Measurements from ENCODE around the gene FAM50A.

The FAM50A gene

DNA sequence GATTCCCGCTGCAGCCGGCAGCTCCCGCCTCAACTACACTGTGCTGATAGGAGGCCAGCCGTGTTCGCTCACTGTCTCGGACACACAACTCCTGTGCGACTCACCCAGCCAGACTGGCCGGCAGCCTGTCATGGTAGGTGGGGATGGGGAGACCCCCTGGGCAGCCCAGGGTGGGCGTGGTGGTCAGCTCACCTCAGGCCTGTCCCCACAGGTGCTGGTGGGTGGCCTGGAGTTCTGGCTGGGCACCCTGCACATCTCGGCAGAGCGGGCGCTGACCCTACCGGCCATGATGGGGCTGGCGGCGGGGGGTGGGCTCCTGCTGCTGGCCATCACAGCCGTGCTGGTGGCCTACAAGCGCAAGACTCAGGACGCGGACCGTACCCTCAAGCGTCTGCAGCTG, 23.6 kb downstream of the FAM50A start:
- Histone ChIP-seq H3K27ac (ENCODE audit: low read depth, low read length) (no peak overlapping the region), H3K9ac (ENCODE audit: low read depth, low read length) (no peak overlapping the region), H3K4me1 (ENCODE audit: control insufficient read depth, insufficient read depth, low read length) (no peaks in the 10 kb centered on the region), H3K36me3 (ENCODE audit: control insufficient read depth, insufficient read depth, low read length) (peaks cover 44% of the 10 kb centered on the region), H3K4me3 (ENCODE audit: low read depth, low read length) (no peak overlapping the region), H3K9me3 (ENCODE audit: control insufficient read depth, insufficient read depth, low read length) (peaks cover 46% of the 10 kb centered on the region), H3K27me3 (ENCODE audit: control insufficient read depth, insufficient read depth, low read length) (no peaks in the 10 kb centered on the region)

DNA sequence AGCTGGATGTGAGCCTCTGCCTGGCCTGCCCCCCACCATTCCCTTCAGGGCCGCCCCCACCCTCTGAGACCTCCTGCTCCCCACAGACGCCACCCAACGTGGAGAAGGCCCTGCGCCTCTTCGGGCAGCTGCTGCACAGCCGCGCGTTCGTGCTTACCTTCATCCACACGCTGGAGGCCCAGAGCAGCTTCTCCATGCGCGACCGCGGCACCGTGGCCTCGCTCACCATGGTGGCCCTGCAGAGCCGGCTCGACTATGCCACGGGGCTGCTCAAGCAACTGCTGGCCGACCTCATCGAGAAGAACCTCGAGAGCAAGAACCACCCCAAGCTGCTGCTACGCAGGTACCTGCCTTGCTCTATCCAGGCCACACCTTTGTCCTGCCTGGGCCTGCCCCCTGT, 24.3 kb downstream of the FAM50A start:
- no peak overlapping the region for H3K9ac ChIP-seq (ENCODE audit: low read depth, low read length)
- H3K4me1 ChIP-seq (ENCODE audit: control insufficient read depth, insufficient read depth, low read length), result no peaks in the 10 kb centered on the region
- H3K9me3 ChIP-seq (ENCODE audit: control insufficient read depth, insufficient read depth, low read length), result peaks cover 40% of the 10 kb centered on the region
- H3K27ac ChIP-seq (ENCODE audit: low read depth, low read length), result no peak overlapping the region
- no peaks in the 10 kb centered on the region for H3K27me3 ChIP-seq (ENCODE audit: control insufficient read depth, insufficient read depth, low read length)
- no peak overlapping the region for H3K4me3 ChIP-seq (ENCODE audit: low read depth, low read length)
- H3K36me3 ChIP-seq (ENCODE audit: control insufficient read depth, insufficient read depth, low read length), result peaks cover 37% of the 10 kb centered on the region

GRCh38 chrX:154469114-154469513, 25.2 kb downstream of the FAM50A start:
- no peaks in the 10 kb centered on the region for H3K27me3 ChIP-seq (ENCODE audit: control insufficient read depth, insufficient read depth, low read length)

DNA sequence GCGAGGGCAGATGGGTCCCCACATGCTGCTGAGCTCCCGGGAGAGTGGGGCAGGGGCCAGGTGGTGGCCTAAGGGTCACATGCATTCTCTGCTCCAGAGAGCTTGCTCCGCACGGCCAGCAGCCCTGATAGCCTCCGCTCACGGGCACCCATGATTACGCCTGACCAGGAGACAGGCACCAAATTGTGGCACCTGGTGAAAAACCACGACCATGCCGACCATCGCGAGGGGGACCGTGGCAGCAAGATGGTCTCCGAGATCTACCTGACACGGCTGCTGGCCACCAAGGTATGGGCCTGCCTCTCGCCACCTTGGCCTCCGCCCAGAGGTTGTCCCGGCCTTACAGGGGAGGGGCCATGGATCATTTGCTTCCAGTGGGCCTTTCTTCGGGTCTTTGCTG, 25.9 kb downstream of the FAM50A start:
- H3K9me3 ChIP-seq (ENCODE audit: control insufficient read depth, insufficient read depth, low read length), result peaks cover 43% of the 10 kb centered on the region
- no peak overlapping the region for H3K4me3 ChIP-seq (ENCODE audit: low read depth, low read length)
- H3K4me1 ChIP-seq (ENCODE audit: control insufficient read depth, insufficient read depth, low read length), result no peaks in the 10 kb centered on the region
- H3K27me3 ChIP-seq (ENCODE audit: control insufficient read depth, insufficient read depth, low read length), result no peaks in the 10 kb centered on the region
- peaks cover 32% of the 10 kb centered on the region for H3K36me3 ChIP-seq (ENCODE audit: control insufficient read depth, insufficient read depth, low read length)
- no peak overlapping the region for H3K27ac ChIP-seq (ENCODE audit: low read depth, low read length)
- no peak overlapping the region for H3K9ac ChIP-seq (ENCODE audit: low read depth, low read length)

More at GRCh38 chrX:154469114-154469513, 25.2 kb downstream of the FAM50A start:
- Histone ChIP-seq H3K9ac (ENCODE audit: low read depth, low read length) (no peak overlapping the region), H3K4me1 (ENCODE audit: control insufficient read depth, insufficient read depth, low read length) (no peaks in the 10 kb centered on the region), H3K4me3 (ENCODE audit: low read depth, low read length) (no peak overlapping the region), H3K9me3 (ENCODE audit: control insufficient read depth, insufficient read depth, low read length) (peaks cover 46% of the 10 kb centered on the region), H3K36me3 (ENCODE audit: control insufficient read depth, insufficient read depth, low read length) (peaks cover 36% of the 10 kb centered on the region), H3K27ac (ENCODE audit: low read depth, low read length) (no peak overlapping the region)

- Histone ChIP-seq H3K4me1 (ENCODE audit: control insufficient read depth, insufficient read depth, low read length) (no peaks in the 10 kb centered on the region), H3K36me3 (ENCODE audit: control insufficient read depth, insufficient read depth, low read length) (peaks cover 29% of the 10 kb centered on the region), H3K27ac (ENCODE audit: low read depth, low read length) (no peak overlapping the region)
Measured at GRCh38 chrX:154470434-154470833, 26.5 kb downstream of the FAM50A start.

GRCh38 chrX:154470914-154471568, 27.1 kb downstream of the FAM50A start:
- no peaks in the 10 kb centered on the region for H3K27me3 ChIP-seq (ENCODE audit: control insufficient read depth, insufficient read depth, low read length)
- peaks cover 43% of the 10 kb centered on the region for H3K9me3 ChIP-seq (ENCODE audit: control insufficient read depth, insufficient read depth, low read length)
- peaks cover 27% of the 10 kb centered on the region for H3K36me3 ChIP-seq (ENCODE audit: control insufficient read depth, insufficient read depth, low read length)

More at GRCh38 chrX:154470434-154470833, 26.5 kb downstream of the FAM50A start:
- Histone ChIP-seq H3K27me3 (ENCODE audit: control insufficient read depth, insufficient read depth, low read length) (no peaks in the 10 kb centered on the region), H3K9ac (ENCODE audit: low read depth, low read length) (no peak overlapping the region), H3K9me3 (ENCODE audit: control insufficient read depth, insufficient read depth, low read length) (peaks cover 43% of the 10 kb centered on the region), H3K4me3 (ENCODE audit: low read depth, low read length) (no peak overlapping the region)

DNA sequence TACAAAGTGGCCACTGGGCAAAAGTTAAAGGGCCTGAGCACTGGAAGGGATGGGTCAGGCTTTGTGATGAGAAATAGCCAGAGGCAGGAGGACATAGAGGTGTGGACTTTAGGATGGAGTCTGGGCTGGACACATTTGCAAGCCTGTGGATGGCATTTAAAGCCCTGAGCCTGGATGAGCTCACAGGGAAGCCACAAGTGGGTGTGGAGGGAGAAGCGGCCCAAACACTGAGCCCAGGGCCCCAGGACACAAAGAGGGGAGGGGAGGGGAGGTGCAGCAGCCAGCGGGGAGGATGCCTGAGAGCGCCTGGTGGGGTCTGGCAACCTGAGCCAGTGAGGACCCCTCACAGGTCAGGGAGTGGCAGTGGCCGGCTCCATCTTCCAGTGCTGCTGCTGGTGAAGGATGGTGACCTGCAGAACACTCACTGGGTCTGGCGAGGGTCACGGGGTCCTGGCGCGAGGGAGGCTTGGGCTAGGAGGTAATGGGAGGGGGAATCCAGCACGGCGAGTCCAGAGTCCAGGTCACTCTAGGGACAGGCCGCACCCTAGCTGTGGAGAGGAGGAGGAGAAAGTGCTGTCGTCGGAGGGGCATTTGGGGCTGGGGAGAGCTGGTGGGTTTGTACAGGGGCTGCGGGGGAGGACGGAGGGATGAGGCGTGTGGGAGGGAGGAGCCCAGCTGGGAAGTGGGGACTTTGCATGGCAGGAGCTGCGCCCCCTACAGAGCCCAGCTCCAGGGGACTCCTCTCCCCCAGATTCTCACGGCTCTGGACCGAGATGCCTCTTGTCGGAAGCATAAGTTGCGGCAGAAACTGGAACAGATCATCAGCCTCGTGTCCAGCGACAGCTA, 28.1 kb downstream of the FAM50A start:
- no peak overlapping the region for H3K4me3 ChIP-seq (ENCODE audit: low read depth, low read length)
- H3K9me3 ChIP-seq (ENCODE audit: control insufficient read depth, insufficient read depth, low read length), result peaks cover 41% of the 10 kb centered on the region
- no peak overlapping the region for H3K9ac ChIP-seq (ENCODE audit: low read depth, low read length)
- H3K36me3 ChIP-seq (ENCODE audit: control insufficient read depth, insufficient read depth, low read length), result peaks cover 27% of the 10 kb centered on the region
- H3K4me1 ChIP-seq (ENCODE audit: control insufficient read depth, insufficient read depth, low read length), result no peaks in the 10 kb centered on the region
- no peak overlapping the region for H3K27ac ChIP-seq (ENCODE audit: low read depth, low read length)
- H3K27me3 ChIP-seq (ENCODE audit: control insufficient read depth, insufficient read depth, low read length), result no peaks in the 10 kb centered on the region

More at GRCh38 chrX:154470914-154471568, 27.1 kb downstream of the FAM50A start:
- Histone ChIP-seq H3K27ac (ENCODE audit: low read depth, low read length) (no peak overlapping the region), H3K9ac (ENCODE audit: low read depth, low read length) (no peak overlapping the region), H3K4me3 (ENCODE audit: low read depth, low read length) (no peak overlapping the region), H3K4me1 (ENCODE audit: control insufficient read depth, insufficient read depth, low read length) (no peaks in the 10 kb centered on the region)

- Histone ChIP-seq H3K4me3 (ENCODE audit: low read depth, low read length) (no peak overlapping the region), H3K27ac (ENCODE audit: low read depth, low read length) (no peak overlapping the region), H3K4me1 (ENCODE audit: control insufficient read depth, insufficient read depth, low read length) (no peaks in the 10 kb centered on the region), H3K27me3 (ENCODE audit: control insufficient read depth, insufficient read depth, low read length) (no peaks in the 10 kb centered on the region), H3K9ac (ENCODE audit: low read depth, low read length) (no peak overlapping the region), H3K36me3 (ENCODE audit: control insufficient read depth, insufficient read depth, low read length) (peaks cover 25% of the 10 kb centered on the region), H3K9me3 (ENCODE audit: control insufficient read depth, insufficient read depth, low read length) (peaks cover 49% of the 10 kb centered on the region)
Measured at GRCh38 chrX:154472685-154473632, 29.0 kb downstream of the FAM50A start.

DNA sequence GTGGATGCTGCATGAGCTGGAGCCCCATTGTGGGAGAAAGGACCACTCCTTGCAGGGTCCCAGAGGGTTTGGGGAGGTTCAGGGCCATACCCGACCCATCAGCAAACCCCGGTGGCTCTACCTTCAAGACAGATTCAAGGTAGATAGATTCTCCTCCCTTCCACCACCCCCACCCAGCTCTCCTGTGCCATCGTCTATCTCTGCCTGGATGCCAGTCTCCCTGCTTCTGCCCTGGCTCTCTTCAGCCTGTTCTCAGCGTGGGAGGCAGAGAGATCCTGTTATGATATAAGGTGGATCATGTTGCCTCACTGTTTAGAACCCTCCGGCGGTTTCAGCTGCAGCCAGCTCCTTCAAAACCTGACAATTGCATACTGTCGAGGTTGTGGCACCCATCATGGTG, 29.7 kb downstream of the FAM50A start:
- H3K9ac ChIP-seq (ENCODE audit: low read depth, low read length), result no peak overlapping the region
- H3K27me3 ChIP-seq (ENCODE audit: control insufficient read depth, insufficient read depth, low read length), result no peaks in the 10 kb centered on the region
- H3K9me3 ChIP-seq (ENCODE audit: control insufficient read depth, insufficient read depth, low read length), result peaks cover 53% of the 10 kb centered on the region
- H3K36me3 ChIP-seq (ENCODE audit: control insufficient read depth, insufficient read depth, low read length), result peaks cover 21% of the 10 kb centered on the region
- no peaks in the 10 kb centered on the region for H3K4me1 ChIP-seq (ENCODE audit: control insufficient read depth, insufficient read depth, low read length)
- H3K4me3 ChIP-seq (ENCODE audit: low read depth, low read length), result no peak overlapping the region
- H3K27ac ChIP-seq (ENCODE audit: low read depth, low read length), result no peak overlapping the region

DNA sequence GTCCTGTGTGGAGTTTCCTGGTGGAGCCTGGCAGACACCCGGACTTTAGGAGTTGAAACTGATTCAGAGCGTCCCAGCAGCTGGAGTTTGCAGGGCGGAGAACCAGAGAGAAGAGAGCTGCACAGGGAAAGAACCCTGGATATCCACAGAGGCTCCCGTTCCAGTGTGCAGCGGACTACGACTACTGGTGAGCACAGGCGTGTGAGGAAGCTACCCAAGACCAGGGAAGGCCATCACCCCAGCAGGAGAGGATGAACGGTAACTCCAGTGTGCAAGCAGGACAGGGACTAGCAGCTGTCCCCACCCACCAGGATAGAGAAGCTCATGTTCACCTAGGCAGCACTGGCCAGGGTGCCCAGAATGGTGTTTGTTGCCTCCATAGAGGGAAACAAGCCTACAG, 32.9 kb downstream of the FAM50A start:
- H3K27me3 ChIP-seq (ENCODE audit: control insufficient read depth, insufficient read depth, low read length), result no peaks in the 10 kb centered on the region
- H3K36me3 ChIP-seq (ENCODE audit: control insufficient read depth, insufficient read depth, low read length), result no peaks in the 10 kb centered on the region
- H3K4me1 ChIP-seq (ENCODE audit: control insufficient read depth, insufficient read depth, low read length), result no peaks in the 10 kb centered on the region
- no peak overlapping the region for H3K9ac ChIP-seq (ENCODE audit: low read depth, low read length)
- peaks cover 30% of the 10 kb centered on the region for H3K9me3 ChIP-seq (ENCODE audit: control insufficient read depth, insufficient read depth, low read length)
- no peak overlapping the region for H3K4me3 ChIP-seq (ENCODE audit: low read depth, low read length)
- H3K27ac ChIP-seq (ENCODE audit: low read depth, low read length), result no peak overlapping the region
